GM19397 (cell line): ENCODE data around the gene C1QTNF1.
"Not testable (repeated sequence)": the region's sequence is repeated elsewhere in the genome, so short reads cannot be mapped to it uniquely, and the experiment has no call there.

Experiments used
- ATAC-seq: cut with Tn5 transposase; IDR thresholded peaks from one replicate; pipeline ENCODE4 v1.9.1; 2021; ENCODE audit warnings: mild to moderate bottlenecking, moderate library complexity; ENCODE audit not compliant: unreplicated experiment

C1QTNF1 gene

GRCh38 chr17:79052131-79052530, 28.2 kb downstream of the C1QTNF1 start:
- no peak for ATAC-seq

- ATAC-seq = no peak
These were observed 29.4 kb downstream of the C1QTNF1 start for GRCh38 chr17:79053251-79053925.

GRCh38 chr17:79054200-79054960, 30.4 kb downstream of the C1QTNF1 start:
- no peak for ATAC-seq

- no peak for ATAC-seq
These were observed 31.2 kb downstream of the C1QTNF1 start for GRCh38 chr17:79055197-79055596.

GRCh38 chr17:79057737-79058385, 33.9 kb downstream of the C1QTNF1 start:
- ATAC-seq = no peak

- no peak for ATAC-seq
These were observed 38.7 kb downstream of the C1QTNF1 start for GRCh38 chr17:79062691-79063090.

- no peak for ATAC-seq
These were observed 40.1 kb downstream of the C1QTNF1 start for GRCh38 chr17:79064026-79064425.

GRCh38 chr17:79065105-79065670, 41.2 kb downstream of the C1QTNF1 start:
- no peak for ATAC-seq

- ATAC-seq = no peak
These were observed 43.0 kb downstream of the C1QTNF1 start for GRCh38 chr17:79066963-79067362.

- ATAC-seq = no peak
These were observed 46.4 kb downstream of the C1QTNF1 start for GRCh38 chr17:79070266-79070880.

GRCh38 chr17:79071161-79071740, 47.3 kb downstream of the C1QTNF1 start:
- ATAC-seq = no peak

- ATAC-seq = no peak
These were observed 48.6 kb downstream of the C1QTNF1 start for GRCh38 chr17:79072544-79072943.

GRCh38 chr17:79073016-79073705, 49.2 kb downstream of the C1QTNF1 start:
- no peak for ATAC-seq

GRCh38 chr17:79073706-79074088, 49.7 kb downstream of the C1QTNF1 start:
- no peak for ATAC-seq

GRCh38 chr17:79074121-79074648, 50.2 kb downstream of the C1QTNF1 start:
- not testable (repeated sequence) for ATAC-seq

- ATAC-seq = peak; percentile 86
These were observed 50.9 kb downstream of the C1QTNF1 start, which contains the start of gene ENGASE for GRCh38 chr17:79074649-79075445. Gene ENGASE, plus strand, starts transcription at chr17:79074824. Its CDS starts 121 bp downstream, at chr17:79074945.

GRCh38 chr17:79075446-79075750, 51.4 kb downstream of the C1QTNF1 start:
- no peak for ATAC-seq

- ATAC-seq = no peak
These were observed 52.0 kb downstream of the C1QTNF1 start for GRCh38 chr17:79075861-79076406.

GRCh38 chr17:79077587-79077986, 53.6 kb downstream of the C1QTNF1 start:
- ATAC-seq = no peak
